A673 (cell line): Measurements from ENCODE around the gene WNT11.

ENCODE experiments used
- CTCF ChIP-seq: fragments of 300-800, 200-600 bp; sonication (generic); conservative IDR thresholded peaks from 2 replicates; pipeline ENCODE4 v1.5.1; 2017; ENCODE audit warnings: low read depth, mild to moderate bottlenecking, antibody characterized with exemption, low read length, moderate library complexity, mixed read lengths
- EZH2 ChIP-seq: fragments of 200-600 bp; sonication (generic); IDR thresholded peaks from 2 replicates; pipeline ENCODE4 v1.6.1; 2017; ENCODE audit warnings: borderline replicate concordance, low read depth, mild to moderate bottlenecking, mixed read lengths, antibody characterized with exemption, low read length; ENCODE audit not compliant: poor library complexity, severe bottlenecking

GRCh38 chr11:76208438-76209374 is 2.4 kb upstream of the WNT11 start:
- TF ChIP-seq CTCF (peak; percentile 98), EZH2 (no peak)
